K562 (cell line): ENCODE results near the gene COQ6. TPM values are rescaled to one million over a fixed set of nuclear protein-coding genes. Genes with fewer than 3 reads are reported as not detected.

Experiments used
- ATAC-seq: fragments of 200-7000 bp; cut with Tn5 transposase; 3 replicates; pipeline ENCODE4 v1.9.1; 2020; ENCODE audit warnings: moderate library complexity
- BruUV-seq: library from RNA; stranded (reverse); fragments of 400-500 nt; replicated peaks from 2 replicates; lab custom pipeline; 2021; lab: Mats Ljungman, UMichigan
- CTCF ChIA-PET: fragments of 300-600 bp; formaldehyde crosslinking; extraction: SDS; loops from one replicate; lab custom pipeline; 2021; ENCODE audit warnings: low intra/inter-chr PET ratio; lab: Yijun Ruan, JAX
- POLR2A ChIA-PET: fragments of 300-600, 350-650 bp; sonication (Branson Sonifier 250); formaldehyde crosslinking; extraction: SDS; loops from one replicate; lab custom pipeline; 2021; ENCODE audit warnings: antibody characterized with exemption, inconsistent platforms; lab: Yijun Ruan, JAX
- DNase-seq, 4 experiments: peaks; one replicate each; pipeline versions ENCODE4 v3.0.0 to v3.0.0-alpha.2; 2011 to 2018; ENCODE audit warnings: low spot score in 3 of 4, mixed read lengths in 3 of 4; ENCODE audit errors: extremely low read depth in 1 of 4
- FAIRE-seq: peaks from 2 replicates; lab custom pipeline; 2011; peaks lifted over from hg19 to GRCh38; lab: Jason Lieb, UNC
- H2AFZ ChIP-seq: 2 replicates; pipeline ENCODE4 v1.6.0; 2011; ENCODE audit warnings: low read depth, low read length, control low read depth, inconsistent platforms
- H3K27ac ChIP-seq: fragments of 200-600 bp; 3 replicates; pipeline ENCODE4 v1.8.0; 2011; ENCODE audit warnings: low read depth, mild to moderate bottlenecking, control low read depth, inconsistent platforms, low read length, moderate library complexity, mixed read lengths; ENCODE audit errors: extremely low read depth
- H3K27me3 ChIP-seq, 2 experiments: fragments of 300-600 bp in 1 of 2; 2 replicates in 1 of 2; 3 replicates in 1 of 2; pipeline versions ENCODE4 v1.6.0 to v1.8.0; 2011; ENCODE audit warnings: inconsistent platforms in 2 of 2, low read length in 2 of 2, mild to moderate bottlenecking in 1 of 2, mixed read lengths in 1 of 2, moderate library complexity in 1 of 2; ENCODE audit not compliant: control insufficient read depth in 2 of 2, insufficient read depth in 2 of 2
- H3K36me3 ChIP-seq: fragments of 300-600 bp; 3 replicates; pipeline ENCODE4 v1.8.0; 2011; ENCODE audit warnings: mild to moderate bottlenecking, low read length, inconsistent platforms; ENCODE audit not compliant: control insufficient read depth, insufficient read depth
- H3K4me1 ChIP-seq, 2 experiments: fragments of 200-600 bp in 1 of 2; replicated peaks in 1 of 2; 2 replicates in 1 of 2; 3 replicates in 1 of 2; pipeline versions ENCODE4 v1.5.1 to v1.8.0; 2011; ENCODE audit warnings: inconsistent platforms in 2 of 2, low read length in 2 of 2, mild to moderate bottlenecking in 1 of 2, mixed read lengths in 1 of 2, moderate library complexity in 1 of 2; ENCODE audit not compliant: control insufficient read depth in 2 of 2, insufficient read depth in 2 of 2
- H3K4me2 ChIP-seq: 2 replicates; pipeline ENCODE4 v1.6.1; 2011; ENCODE audit warnings: low read length, control low read depth, inconsistent platforms, mixed read lengths; ENCODE audit not compliant: insufficient read depth
- H3K4me3 ChIP-seq: fragments of 200-600 bp; sonication (generic), shearing (Covaris generic); 2 replicates; pipeline ENCODE4 v1.5.1; 2016; ENCODE audit warnings: control low read depth, inconsistent platforms
- H3K79me2 ChIP-seq: fragments of 200-600 bp; 3 replicates; pipeline ENCODE4 v1.8.0; 2011; ENCODE audit warnings: low read length, inconsistent platforms; ENCODE audit not compliant: control insufficient read depth, insufficient read depth
- H3K9ac ChIP-seq, 2 experiments: 2 replicates each; pipeline versions ENCODE4 v1.6.0 to v1.6.1; 2011; ENCODE audit warnings: low read depth in 2 of 2, low read length in 2 of 2, control low read depth in 1 of 2, inconsistent platforms in 1 of 2, mild to moderate bottlenecking in 1 of 2, mixed read lengths in 1 of 2; ENCODE audit not compliant: insufficient read depth in 1 of 2
- H3K9me1 ChIP-seq: one replicate; pipeline ENCODE4 v1.6.0; 2011; ENCODE audit warnings: inconsistent platforms, mild to moderate bottlenecking, low read length, moderate library complexity; ENCODE audit not compliant: control insufficient read depth, insufficient read depth
- H3K9me3 ChIP-seq: replicated peaks from 2 replicates; pipeline ENCODE4 v1.5.1; 2011; ENCODE audit warnings: low read depth, low read length, inconsistent platforms; ENCODE audit not compliant: control insufficient read depth, insufficient read depth
- H4K20me1 ChIP-seq: replicated peaks from 2 replicates; pipeline ENCODE4 v1.6.1; 2011; ENCODE audit warnings: low read length, inconsistent platforms, mixed read lengths; ENCODE audit not compliant: control insufficient read depth, insufficient read depth
- CTBP1 ChIP-seq: fragments of 450-650 bp; IDR thresholded peaks from 2 replicates; pipeline ENCODE4 v1.6.1; 2016; ENCODE audit warnings: borderline replicate concordance
- FOSL1 ChIP-seq: fragments of 200-800 bp; sonication (Bioruptor generic); conservative IDR thresholded peaks from 2 replicates; pipeline ENCODE4 v1.6.1; 2016; ENCODE audit warnings: missing genetic modification characterization, missing compliant biosample characterization
- IFI16 ChIP-seq: fragments of 250-450 bp; sonication (Bioruptor Pico); IDR thresholded peaks from 2 replicates; pipeline ENCODE4 v2.1.2; 2022; ENCODE audit warnings: mild to moderate bottlenecking, inconsistent platforms
- NEUROD1 ChIP-seq: fragments of 150-350 bp; IDR thresholded peaks from 2 replicates; pipeline ENCODE4 v1.6.1; 2014; ENCODE audit warnings: borderline replicate concordance, low read length, low read depth; ENCODE audit not compliant: partially characterized antibody
- NKRF ChIP-seq: fragments of 450-650 bp; IDR thresholded peaks from 2 replicates; pipeline ENCODE4 v1.6.1; 2016; ENCODE audit warnings: borderline replicate concordance
- NR2C2 ChIP-seq, 2 experiments: fragments of 200-800 bp in 1 of 2; sonication (Bioruptor generic) in 1 of 2; sonication (generic) in 1 of 2; formaldehyde crosslinking in 1 of 2; IDR thresholded peaks; 2 replicates each; pipeline versions ENCODE4 v1.6.1 to v1.8.0; 2016 to 2022; ENCODE audit warnings: mild to moderate bottlenecking in 1 of 2, missing compliant biosample characterization in 1 of 2, missing genetic modification characterization in 1 of 2, missing genetic modification reagents in 1 of 2
- PML ChIP-seq: IDR thresholded peaks from 2 replicates; pipeline ENCODE4 v1.6.1; 2012; ENCODE audit warnings: low read length, inconsistent platforms
- SREBF2 ChIP-seq: sonication (generic); formaldehyde crosslinking; IDR thresholded peaks from 2 replicates; pipeline ENCODE4 v1.4.0; 2020; ENCODE audit warnings: mild to moderate bottlenecking, missing genetic modification reagents
- ZNF609 ChIP-seq: sonication (generic); formaldehyde crosslinking; IDR thresholded peaks from 2 replicates; pipeline ENCODE4 v1.8.1; 2023; ENCODE audit warnings: missing genetic modification reagents, mild to moderate bottlenecking, borderline replicate concordance
- WGBS: fragments of 100-300 bp; shearing (Covaris generic); methylation state at CpG from one replicate; pipeline ENCODE4 v1.1.6; 2016; ENCODE audit warnings: low coverage, mixed read lengths; ENCODE audit not compliant: insufficient coverage; ENCODE audit errors: missing lambda C conversion rate; 5-methylcytosine and 5-hydroxymethylcytosine counted together
- in situ Hi-C: fragments of 300-500 bp; cut with MboI; formaldehyde crosslinking; loops from 4 replicates; pipeline ENCODE4 v1.15.0; 2018; ENCODE audit warnings: inconsistent platforms, mixed read lengths
- intact Hi-C: fragments of 100-400 bp; cut with micrococcal nuclease; formaldehyde crosslinking; loops from 2 replicates; pipeline ENCODE4 v1.14.2; 2022
- polyA plus RNA-seq, 8 experiments: library from polyadenylated mRNA; depleted of rRNA in 4 of 8; stranded (reverse) in 5 of 8; unstranded in 3 of 8; fragments of >200 nt; fragmentation: Nextera tagmentation in 2 of 8; fragmentation: Illumina TruSeq in 1 of 8; extraction: Ambion mirVana in 2 of 8; extraction: Trizol in 1 of 8; gene quantifications; 2 replicates each; pipeline versions ENCODE4 v1.2.1 to v1.2.3, GENCODE V29; 2011 to 2014; ENCODE audit warnings: inconsistent platforms in 1 of 8, missing spikeins in 1 of 8
- total RNA-seq, 7 experiments: library from RNA; depleted of rRNA in 6 of 7; stranded (reverse); fragments of >200 nt in 6 of 7; fragmentation: Illumina TruSeq in 2 of 7; extraction: Trizol in 2 of 7; gene quantifications; 2 replicates each; pipeline versions ENCODE4 v1.2.1 to v1.2.3, GENCODE V29; 2011 to 2021; ENCODE audit warnings: low replicate concordance in 1 of 7
- TF ChIP-seq, protein P1 (sequence below): fragments of 250-450 bp; sonication (Bioruptor Pico); IDR thresholded peaks from 2 replicates; pipeline ENCODE4 v1.8.0; 2021; ENCODE audit warnings: borderline replicate concordance, mild to moderate bottlenecking, moderate library complexity; ENCODE audit not compliant: poor library complexity, severe bottlenecking

Gene COQ6
- total and polyA plus RNA-seq, 9 of the 15 experiments (the other 6 are each of a cell fraction or from before 2014, with no cell fraction given), result 4.3 to 29.0 (median 11.7) TPM

DNA sequence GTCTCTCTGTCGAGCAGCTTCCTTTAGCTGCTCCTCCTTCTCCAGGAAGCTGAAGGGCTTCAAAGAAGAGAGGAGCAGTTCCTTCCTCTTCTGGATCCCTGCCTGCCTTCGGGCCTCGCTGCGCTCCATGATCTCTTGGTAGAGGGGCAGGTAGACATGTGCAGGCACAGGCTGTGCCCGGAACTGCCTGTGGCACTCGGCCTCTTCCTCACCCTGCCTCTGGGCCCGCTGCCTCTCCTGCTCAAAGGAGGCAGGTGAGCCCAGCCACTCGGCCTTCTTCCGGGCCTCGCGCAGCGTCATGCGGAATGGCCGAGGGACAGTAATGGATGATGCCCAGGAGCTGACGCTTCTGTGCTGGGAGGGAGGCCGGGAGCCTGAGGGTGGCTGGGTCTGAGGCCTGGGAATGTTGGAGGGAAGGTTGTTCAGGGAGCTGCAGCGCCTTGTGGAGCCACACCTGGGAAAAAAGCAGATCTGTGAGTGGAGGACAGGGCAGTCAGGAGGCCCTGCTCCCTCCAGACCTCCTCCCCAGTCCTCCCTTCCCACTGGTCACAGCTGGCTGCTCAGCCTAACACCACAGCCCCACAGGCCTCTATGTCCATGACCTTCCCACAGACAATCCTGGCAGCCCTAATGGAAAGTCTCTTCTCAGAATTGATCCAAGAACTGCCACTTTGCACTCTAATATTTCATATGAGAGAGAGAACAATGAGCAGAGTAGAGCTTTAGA is 5.5 kb upstream of the COQ6 start:
- no peak overlapping the region for H2AFZ ChIP-seq
- ChIA-PET CTCF (no interaction called here), POLR2A (interaction anchor here (1.1 kb wide), 1 partner anchor 91 kb away, joined by 3 read pairs; no protein-coding TSS in a partner anchor)
- in situ Hi-C loops (no loop called here), intact Hi-C loops (loop anchor here (10.0 kb wide), 1 partner anchor 110 kb away; no protein-coding TSS in a partner anchor)
- H3K9ac ChIP-seq, result 0 out of 4 replicates have a peak overlapping the region, but pooled peaks of 1 of the 2 experiments have one; percentile 2
- WGBS, result 76% methylated on average over 16 of the region's 17 CpGs
- H3K27ac ChIP-seq, result no peak overlapping the region
- no peaks in the 10 kb centered on the region for H3K36me3 ChIP-seq
- no TSS peak for BruUV-seq
- no peak for DNase-seq
- no peak overlapping the region for H3K4me2 ChIP-seq
- no peaks in the 10 kb centered on the region for H3K9me1 ChIP-seq
- no peak overlapping the region for H3K4me3 ChIP-seq
- H4K20me1 ChIP-seq, result no peaks in the 10 kb centered on the region
- H3K27me3 ChIP-seq, result no peaks in the 10 kb centered on the region
- no peaks in the 10 kb centered on the region for H3K79me2 ChIP-seq
- no peaks in the 10 kb centered on the region for H3K9me3 ChIP-seq
- no peak for ATAC-seq
- H3K4me1 ChIP-seq, result peaks cover 0 to 10% of the 10 kb centered on the region in 2 experiments; a peak in 3 of 5 replicates
- TF ChIP-seq ZNF609 (CRISPR knock-in tag) (no peak), PML (no peak), NEUROD1 (no peak), CTBP1 (no peak), SREBF2 (CRISPR knock-in tag) (no peak), NKRF (no peak), IFI16 (CRISPR knock-in tag) (no peak), FOSL1 (tag) (no peak), NR2C2 (CRISPR knock-in tag; IDR thresholded peaks at IDR 0.05) (no peak), NR2C2 (tag; IDR thresholded peaks at IDR 0.05) (no peak)
- TF ChIP-seq, protein P1, sequence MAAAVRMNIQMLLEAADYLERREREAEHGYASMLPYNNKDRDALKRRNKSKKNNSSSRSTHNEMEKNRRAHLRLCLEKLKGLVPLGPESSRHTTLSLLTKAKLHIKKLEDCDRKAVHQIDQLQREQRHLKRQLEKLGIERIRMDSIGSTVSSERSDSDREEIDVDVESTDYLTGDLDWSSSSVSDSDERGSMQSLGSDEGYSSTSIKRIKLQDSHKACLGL (CRISPR knock-in tag), result no peak
- no peak for FAIRE-seq
